Measurements from ENCODE around the gene RAP1GDS1. TPM values are rescaled to one million over a fixed set of nuclear protein-coding genes. Genes with fewer than 3 reads are reported as not detected.
A peak's percentile ranks its signal among the peaks of the same experiment; 100 is the strongest.

RAP1GDS1 gene
- polyA plus RNA-seq, 1 of the 3 experiments (the other 2 are of a cell fraction) = 25.6 TPM

DNA sequence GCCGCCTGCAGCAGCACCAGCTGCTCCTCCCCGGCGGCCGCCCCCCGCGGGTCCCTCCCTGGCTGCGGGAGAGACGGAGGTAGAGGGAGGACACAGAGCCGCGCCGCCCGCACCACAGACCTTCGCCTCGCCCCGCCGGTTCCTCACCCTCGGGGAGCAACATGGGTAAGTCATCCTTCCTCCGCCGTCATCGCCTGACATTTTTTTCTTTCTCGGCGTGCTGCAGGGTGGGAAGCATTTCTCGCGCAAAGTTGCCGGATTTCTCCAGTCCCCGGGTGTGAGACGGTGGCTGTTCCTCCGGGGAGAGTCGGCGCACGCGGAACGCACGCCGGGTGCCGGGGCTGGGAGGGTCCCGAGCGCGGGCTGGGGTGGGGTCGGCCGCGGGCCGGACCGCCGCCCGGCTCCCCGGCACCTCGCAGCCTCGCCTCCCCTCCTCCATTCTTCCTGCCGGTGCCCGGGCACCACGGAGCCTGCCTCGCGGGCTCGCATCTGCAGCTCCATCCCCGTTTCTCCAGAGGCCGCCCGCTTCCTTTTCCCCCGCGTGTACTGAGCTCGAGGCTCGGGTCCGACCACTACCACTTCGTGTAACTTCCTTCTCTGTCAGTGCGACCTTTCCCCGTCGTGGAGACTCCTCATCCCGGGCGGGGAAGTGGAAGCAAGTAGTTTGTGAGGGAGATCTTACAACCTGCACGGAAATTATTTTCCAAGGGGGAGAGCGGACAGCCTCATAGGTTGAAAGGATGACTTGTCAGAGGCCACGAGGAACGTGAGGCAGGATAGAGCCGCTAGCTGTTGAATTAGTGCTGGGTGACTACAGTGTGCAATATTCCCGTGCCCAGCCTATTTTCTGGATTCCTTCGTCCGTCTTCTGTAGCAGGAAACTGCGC is 464 bp downstream of the RAP1GDS1 start:
- DNase-seq = peak; percentile 73
- ChIA-PET POLR2A (interaction anchor here (0.7 to 1.7 kb wide), 6 partner anchors 22 to 734 kb away, joined by 3 to 9 read pairs (median 4); partner anchors contain the start of genes METAP1, STPG2 and TSPAN5), CTCF (interaction anchor here (1.1 to 1.4 kb wide), 3 partner anchors 103 to 398 kb away, joined by 3 to 5 read pairs (median 3); no protein-coding TSS in a partner anchor)
- H4K20me1 ChIP-seq (ENCODE audit: insufficient read depth) = peaks cover 14% of the 10 kb centered on the region
- H3F3A ChIP-seq (replicated peaks; ENCODE audit: insufficient read depth) = no peaks in the 10 kb centered on the region
- 3% methylated on average over 20 of the region's 78 CpGs for WGBS (ENCODE audit: low lambda C conversion rate)
- peaks cover 12 to 18% of the 10 kb centered on the region in 2 experiments; a peak in 3 of 4 replicates for H3K4me1 ChIP-seq (ENCODE audit: control insufficient read depth in 1 of 2, insufficient read depth in 2 of 2, low read depth in 1 of 2, low read length in 1 of 2)
- 0 out of 2 replicates have a peak, but pooled peaks have one; percentile 6 for TF ChIP-seq SMC3 (IDR thresholded peaks at IDR 0.05; ENCODE audit: low read depth, low read length)
- peak; percentile 9; the same call in 1 of the 2 replicates for TF ChIP-seq MAX (IDR thresholded peaks at IDR 0.05; ENCODE audit: low read depth)
- TF ChIP-seq CTCF (IDR thresholded peaks at IDR 0.05) = no peak
- no peak for TF ChIP-seq REST (IDR thresholded peaks at IDR 0.05; ENCODE audit: low read depth, low read length)
- TF ChIP-seq RFX5 (IDR thresholded peaks at IDR 0.05; ENCODE audit: low read length) = no peak
- TF ChIP-seq SIN3A (IDR thresholded peaks at IDR 0.05; ENCODE audit: borderline replicate concordance, low read depth, low read length) = peak; percentile 18; the same call in 1 of the 2 replicates
- TF ChIP-seq GATA2 (CRISPR knock-in tag; IDR thresholded peaks at IDR 0.05) = no peak
- no peak for TF ChIP-seq YY1 (IDR thresholded peaks at IDR 0.05; ENCODE audit: low read depth)
- no peak for TF ChIP-seq ZBTB33 (IDR thresholded peaks at IDR 0.05; ENCODE audit: borderline replicate concordance, low read depth)
- no peak for TF ChIP-seq FOXM1 (IDR thresholded peaks at IDR 0.05; ENCODE audit: low read depth)
- TF ChIP-seq, protein P1, sequence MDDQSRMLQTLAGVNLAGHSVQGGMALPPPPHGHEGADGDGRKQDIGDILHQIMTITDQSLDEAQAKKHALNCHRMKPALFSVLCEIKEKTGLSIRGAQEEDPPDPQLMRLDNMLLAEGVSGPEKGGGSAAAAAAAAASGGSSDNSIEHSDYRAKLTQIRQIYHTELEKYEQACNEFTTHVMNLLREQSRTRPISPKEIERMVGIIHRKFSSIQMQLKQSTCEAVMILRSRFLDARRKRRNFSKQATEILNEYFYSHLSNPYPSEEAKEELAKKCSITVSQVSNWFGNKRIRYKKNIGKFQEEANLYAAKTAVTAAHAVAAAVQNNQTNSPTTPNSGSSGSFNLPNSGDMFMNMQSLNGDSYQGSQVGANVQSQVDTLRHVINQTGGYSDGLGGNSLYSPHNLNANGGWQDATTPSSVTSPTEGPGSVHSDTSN (IDR thresholded peaks at IDR 0.05) = no peak
- TF ChIP-seq MXI1 (IDR thresholded peaks at IDR 0.05; ENCODE audit: low read depth, low read length) = peak; percentile 78
- TF ChIP-seq USF1 (IDR thresholded peaks at IDR 0.05; ENCODE audit: borderline replicate concordance, low read depth) = no peak
- TF ChIP-seq EP300 (IDR thresholded peaks at IDR 0.05; ENCODE audit: borderline replicate concordance in 1 of 2, low read depth in 1 of 2, low read length in 1 of 2) = no peak
- TF ChIP-seq TCF12 (IDR thresholded peaks at IDR 0.05) = no peak
- peak overlapping the region; percentile 84 to 94 for H3K27ac ChIP-seq (ENCODE audit: low read depth in 2 of 2, low read length in 1 of 2)
- peaks cover 66% of the 10 kb centered on the region for H3K79me2 ChIP-seq (ENCODE audit: insufficient read depth)
- H3K9me2 ChIP-seq = no peaks in the 10 kb centered on the region
- H3K36me3 ChIP-seq (replicated peaks in 1 of 2; ENCODE audit: control insufficient read depth in 1 of 2, insufficient read depth in 2 of 2, low read length in 1 of 2) = peaks cover 0 to 3% of the 10 kb centered on the region in 2 experiments
- no peaks in the 10 kb centered on the region for H3K9me3 ChIP-seq
- peak overlapping the region; percentile 84 for H3K4me2 ChIP-seq
- H2AFZ ChIP-seq (ENCODE audit: low read depth) = peak overlapping the region; percentile 89
- H3K27me3 ChIP-seq (ENCODE audit: insufficient read depth) = no peaks in the 10 kb centered on the region
- peak overlapping the region; percentile 84 for H3K9ac ChIP-seq
- H3K4me3 ChIP-seq (ENCODE audit: low read depth in 2 of 2, low read length in 1 of 2) = peak overlapping the region; percentile 93
